Endothelial cell (in vitro differentiated cells): ENCODE results near the gene REG1B. TPM values are rescaled to one million over a fixed set of nuclear protein-coding genes. Genes with fewer than 3 reads are reported as not detected.

Source experiments
- DNase-seq: peaks from one replicate; pipeline ENCODE4 v3.0.0; 2021; ENCODE audit warnings: low spot score
- H3K27ac Mint-ChIP-seq: one replicate; pipeline ENCODE4 v1.8.0; 2021; ENCODE audit warnings: mixed read lengths, inconsistent platforms; ENCODE audit not compliant: unreplicated experiment
- H3K27me3 Mint-ChIP-seq: one replicate; pipeline ENCODE4 v1.8.0; 2021; ENCODE audit warnings: mild to moderate bottlenecking, moderate library complexity, mixed read lengths, inconsistent platforms; ENCODE audit not compliant: unreplicated experiment
- H3K36me3 Mint-ChIP-seq: one replicate; pipeline ENCODE4 v1.8.0; 2021; ENCODE audit warnings: mild to moderate bottlenecking, low read depth, mixed read lengths, inconsistent platforms; ENCODE audit not compliant: unreplicated experiment
- H3K4me1 Mint-ChIP-seq: one replicate; pipeline ENCODE4 v1.8.0; 2021; ENCODE audit warnings: mild to moderate bottlenecking, mixed read lengths, inconsistent platforms; ENCODE audit not compliant: unreplicated experiment
- H3K4me3 Mint-ChIP-seq: one replicate; pipeline ENCODE4 v1.8.0; 2021; ENCODE audit warnings: mild to moderate bottlenecking, mixed read lengths, inconsistent platforms; ENCODE audit not compliant: unreplicated experiment
- H3K9me3 Mint-ChIP-seq: one replicate; pipeline ENCODE4 v1.8.0; 2021; ENCODE audit warnings: mixed read lengths, inconsistent platforms; ENCODE audit not compliant: unreplicated experiment
- total RNA-seq: library from RNA; stranded (reverse); fragmentation: NEBNext Ultra II Directional; extraction: Animal tissue kit (Norgen Biotek cat#: 25700); gene quantifications from one replicate; pipeline ENCODE4 v1.2.1, GENCODE V29; 2021; ENCODE audit not compliant: unreplicated experiment
- TF ChIP-seq, protein P1 (sequence below): fragments of 200-600 bp; sonication (generic); IDR thresholded peaks from one replicate; pipeline ENCODE4 v1.5.0; 2021; ENCODE audit warnings: antibody characterized with exemption; ENCODE audit not compliant: unreplicated experiment

The REG1B gene
- total RNA-seq, 1 donor from 2014 or later, result not detected

DNA sequence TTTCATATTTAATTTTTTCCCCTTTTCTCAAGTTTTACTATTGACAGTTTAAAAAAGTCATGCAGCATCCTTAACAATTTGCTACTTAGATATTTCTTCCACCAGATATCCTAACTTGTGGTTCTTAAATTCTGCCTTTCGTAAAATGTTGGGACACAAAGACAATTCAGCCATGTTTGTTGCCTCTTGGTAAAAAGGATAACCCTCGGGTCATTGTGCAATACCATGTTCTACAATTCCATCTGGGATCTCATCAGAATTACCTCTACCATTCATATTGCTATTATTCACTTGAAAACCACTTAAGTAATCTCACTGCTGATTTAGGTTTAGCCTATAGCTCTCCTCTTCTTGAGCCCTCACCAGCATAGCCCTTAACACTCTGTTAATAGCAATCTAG, 13.2 kb upstream of the REG1B start:
- Mint-ChIP-seq H3K4me1 (no peaks in the 10 kb centered on the region), H3K4me3 (no peak overlapping the region), H3K9me3 (no peaks in the 10 kb centered on the region), H3K36me3 (peaks cover 4% of the 10 kb centered on the region), H3K27me3 (peaks cover 5% of the 10 kb centered on the region), H3K27ac (no peak overlapping the region)
- no peak for DNase-seq
- TF ChIP-seq, protein P1, sequence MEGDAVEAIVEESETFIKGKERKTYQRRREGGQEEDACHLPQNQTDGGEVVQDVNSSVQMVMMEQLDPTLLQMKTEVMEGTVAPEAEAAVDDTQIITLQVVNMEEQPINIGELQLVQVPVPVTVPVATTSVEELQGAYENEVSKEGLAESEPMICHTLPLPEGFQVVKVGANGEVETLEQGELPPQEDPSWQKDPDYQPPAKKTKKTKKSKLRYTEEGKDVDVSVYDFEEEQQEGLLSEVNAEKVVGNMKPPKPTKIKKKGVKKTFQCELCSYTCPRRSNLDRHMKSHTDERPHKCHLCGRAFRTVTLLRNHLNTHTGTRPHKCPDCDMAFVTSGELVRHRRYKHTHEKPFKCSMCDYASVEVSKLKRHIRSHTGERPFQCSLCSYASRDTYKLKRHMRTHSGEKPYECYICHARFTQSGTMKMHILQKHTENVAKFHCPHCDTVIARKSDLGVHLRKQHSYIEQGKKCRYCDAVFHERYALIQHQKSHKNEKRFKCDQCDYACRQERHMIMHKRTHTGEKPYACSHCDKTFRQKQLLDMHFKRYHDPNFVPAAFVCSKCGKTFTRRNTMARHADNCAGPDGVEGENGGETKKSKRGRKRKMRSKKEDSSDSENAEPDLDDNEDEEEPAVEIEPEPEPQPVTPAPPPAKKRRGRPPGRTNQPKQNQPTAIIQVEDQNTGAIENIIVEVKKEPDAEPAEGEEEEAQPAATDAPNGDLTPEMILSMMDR, result no peak

DNA sequence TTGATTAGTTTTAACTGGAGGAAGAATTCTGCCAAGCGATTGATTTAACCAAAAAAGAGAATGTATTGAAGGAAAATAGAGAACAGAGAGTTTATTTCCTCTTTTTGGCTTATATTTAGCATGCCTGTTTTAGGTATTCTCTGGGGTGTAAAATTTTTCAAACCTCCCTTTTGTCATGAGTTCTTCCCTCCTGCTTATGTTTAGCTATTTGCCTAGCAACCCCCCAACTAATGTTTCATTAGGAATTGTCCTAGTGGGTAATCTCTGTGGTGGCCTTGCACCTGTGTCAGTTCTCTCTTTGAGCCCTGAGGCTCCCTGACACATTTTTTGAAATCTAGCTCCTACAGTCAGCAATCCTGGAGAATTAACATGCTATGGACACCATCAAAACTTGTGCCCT, 12.5 kb upstream of the REG1B start:
- no peak for DNase-seq
- H3K4me1 Mint-ChIP-seq, result no peaks in the 10 kb centered on the region
- TF ChIP-seq, protein P1, result no peak
- no peak overlapping the region for H3K27ac Mint-ChIP-seq
- peaks cover 5% of the 10 kb centered on the region for H3K27me3 Mint-ChIP-seq
- peaks cover 4% of the 10 kb centered on the region for H3K36me3 Mint-ChIP-seq
- no peak overlapping the region for H3K4me3 Mint-ChIP-seq
- H3K9me3 Mint-ChIP-seq, result no peaks in the 10 kb centered on the region

DNA sequence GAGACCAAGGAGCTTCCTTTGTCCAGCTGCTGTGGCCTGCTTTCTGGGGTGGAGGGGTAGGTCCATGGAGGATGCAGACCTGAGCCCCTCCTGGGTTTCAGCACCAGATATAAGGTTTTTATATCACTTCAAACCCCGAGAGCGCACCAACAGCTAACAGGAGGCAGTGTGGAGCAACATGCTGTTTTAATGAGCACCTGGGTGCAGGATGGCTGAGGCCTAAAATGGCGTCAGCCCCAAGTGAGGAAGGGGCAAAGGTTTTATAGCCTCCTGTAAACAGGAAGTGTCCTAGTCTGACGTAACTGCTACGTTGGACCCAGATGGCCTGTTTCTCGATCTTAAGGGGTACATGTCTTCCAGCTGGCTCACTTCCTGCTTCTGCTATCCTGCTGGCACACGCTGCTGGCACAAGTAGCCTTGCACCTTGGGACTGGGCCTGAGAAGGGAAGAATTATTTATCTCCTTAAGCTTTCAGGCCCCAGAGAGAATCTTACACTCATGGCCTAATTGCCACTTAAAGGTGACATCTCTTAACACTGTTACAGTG, 11.4 kb upstream of the REG1B start:
- no peak overlapping the region for H3K27ac Mint-ChIP-seq
- no peaks in the 10 kb centered on the region for H3K4me1 Mint-ChIP-seq
- TF ChIP-seq, protein P1, result no peak
- no peak for DNase-seq
- peaks cover 4% of the 10 kb centered on the region for H3K36me3 Mint-ChIP-seq
- H3K9me3 Mint-ChIP-seq, result no peaks in the 10 kb centered on the region
- no peak overlapping the region for H3K4me3 Mint-ChIP-seq
- H3K27me3 Mint-ChIP-seq, result peaks cover 5% of the 10 kb centered on the region

DNA sequence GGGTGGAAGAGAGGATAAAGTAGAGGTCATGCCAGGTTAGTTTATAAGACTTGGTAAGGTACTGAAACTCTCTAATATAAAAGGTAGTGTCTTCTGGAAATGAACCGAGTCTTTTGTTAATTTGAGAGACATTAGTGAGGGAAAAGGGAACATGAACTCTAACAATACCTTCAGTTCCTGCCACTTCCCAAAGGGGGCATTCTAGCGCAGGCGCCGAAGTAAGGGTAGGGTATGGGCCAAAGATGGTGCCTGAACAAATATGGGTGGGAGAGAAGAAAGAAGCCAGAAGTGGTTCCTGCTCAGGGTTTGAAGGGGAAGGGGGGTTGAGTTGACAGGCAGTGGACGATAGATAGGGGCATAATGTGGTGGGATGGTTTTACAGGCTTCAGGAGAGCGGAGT, 10.1 kb upstream of the REG1B start:
- DNase-seq, result no peak
- TF ChIP-seq, protein P1, result no peak
- no peaks in the 10 kb centered on the region for H3K9me3 Mint-ChIP-seq
- H3K36me3 Mint-ChIP-seq, result peaks cover 4% of the 10 kb centered on the region
- no peaks in the 10 kb centered on the region for H3K4me1 Mint-ChIP-seq
- H3K27ac Mint-ChIP-seq, result no peak overlapping the region
- no peak overlapping the region for H3K4me3 Mint-ChIP-seq
- H3K27me3 Mint-ChIP-seq, result peaks cover 5% of the 10 kb centered on the region

DNA sequence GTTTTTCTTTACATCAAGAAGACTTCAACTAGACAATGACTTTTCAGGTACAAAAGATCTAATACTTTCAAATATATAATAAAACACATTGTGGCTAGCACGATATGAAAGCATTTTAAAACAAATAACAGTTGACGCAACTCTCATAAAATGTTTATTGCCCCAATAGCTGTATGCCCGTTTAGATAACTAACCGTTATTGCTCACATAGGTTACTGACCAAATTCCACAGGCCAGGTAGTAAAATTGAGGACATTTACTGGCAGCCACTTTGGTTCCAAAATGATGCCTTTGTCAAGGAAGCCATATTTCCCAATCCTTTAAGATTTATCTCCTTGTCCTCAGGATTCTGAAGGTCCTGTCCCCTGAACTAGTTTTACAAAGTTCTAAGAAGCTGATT, 2.9 kb upstream of the REG1B start:
- no peaks in the 10 kb centered on the region for H3K27me3 Mint-ChIP-seq
- H3K9me3 Mint-ChIP-seq, result no peaks in the 10 kb centered on the region
- DNase-seq, result no peak
- no peak overlapping the region for H3K27ac Mint-ChIP-seq
- H3K36me3 Mint-ChIP-seq, result no peaks in the 10 kb centered on the region
- no peaks in the 10 kb centered on the region for H3K4me1 Mint-ChIP-seq
- H3K4me3 Mint-ChIP-seq, result no peak overlapping the region
- TF ChIP-seq, protein P1, result no peak
